HepG2 (cell line): ENCODE data around the gene XXYLT1. TPM values are rescaled to one million over a fixed set of nuclear protein-coding genes. Genes with fewer than 3 reads are reported as not detected.

Experiments
- ARNT2 ChIP-seq: sonication (generic); formaldehyde crosslinking; IDR thresholded peaks from 2 replicates; pipeline ENCODE4 v1.8.0; 2022; ENCODE audit warnings: mild to moderate bottlenecking, low read depth, missing genetic modification reagents, moderate library complexity
- BRCA1 ChIP-seq: sonication (generic); formaldehyde crosslinking; IDR thresholded peaks from 2 replicates; pipeline ENCODE4 v1.4.0; 2020; ENCODE audit warnings: missing genetic modification reagents
- CREB3 ChIP-seq: sonication (generic); formaldehyde crosslinking; IDR thresholded peaks from 2 replicates; pipeline ENCODE4 v1.5.0; 2020; ENCODE audit warnings: missing genetic modification reagents
- FOXO4 ChIP-seq: sonication (generic); formaldehyde crosslinking; conservative IDR thresholded peaks from 2 replicates; pipeline ENCODE4 v1.8.1; 2023; ENCODE audit warnings: missing genetic modification reagents
- GLMP ChIP-seq: sonication (generic); formaldehyde crosslinking; IDR thresholded peaks from 2 replicates; pipeline ENCODE4 v1.9.0; 2021; ENCODE audit warnings: missing genetic modification reagents, mild to moderate bottlenecking, borderline replicate concordance
- HNF1B ChIP-seq: sonication (generic); formaldehyde crosslinking; IDR thresholded peaks from 2 replicates; pipeline ENCODE4 v1.5.1; 2020; ENCODE audit warnings: mild to moderate bottlenecking, moderate library complexity, missing genetic modification reagents
- SAFB2 ChIP-seq: sonication (generic); formaldehyde crosslinking; IDR thresholded peaks from 2 replicates; pipeline ENCODE4 v1.5.1; 2020; ENCODE audit warnings: missing genetic modification reagents, low read depth, mild to moderate bottlenecking, borderline replicate concordance
- SOX5 ChIP-seq: IDR thresholded peaks from 2 replicates; pipeline ENCODE4 v1.6.1; 2016; ENCODE audit warnings: borderline replicate concordance
- TBP ChIP-seq: sonication (generic); formaldehyde crosslinking; IDR thresholded peaks from 2 replicates; pipeline ENCODE4 v1.5.0; 2020; ENCODE audit warnings: missing genetic modification reagents
- YEATS2 ChIP-seq: sonication (generic); formaldehyde crosslinking; IDR thresholded peaks from 2 replicates; pipeline ENCODE4 v1.4.0; 2020; ENCODE audit warnings: missing genetic modification reagents, borderline replicate concordance
- ZBTB33 ChIP-seq: sonication (generic); formaldehyde crosslinking; IDR thresholded peaks from 2 replicates; pipeline ENCODE4 v1.4.0; 2020; ENCODE audit warnings: missing genetic modification reagents
- ZBTB34 ChIP-seq: sonication (generic); formaldehyde crosslinking; IDR thresholded peaks from 2 replicates; pipeline ENCODE4 v1.8.0; 2022; ENCODE audit warnings: mild to moderate bottlenecking, missing genetic modification reagents
- ZBTB38 ChIP-seq: sonication (generic); formaldehyde crosslinking; IDR thresholded peaks from 2 replicates; pipeline ENCODE4 v1.5.1; 2020; ENCODE audit warnings: mild to moderate bottlenecking, missing genetic modification reagents
- ZFP91 ChIP-seq: sonication (generic); formaldehyde crosslinking; IDR thresholded peaks from 2 replicates; pipeline ENCODE4 v1.9.0; 2022; ENCODE audit warnings: missing genetic modification reagents, mild to moderate bottlenecking, borderline replicate concordance
- ZNF12 ChIP-seq: sonication (generic); formaldehyde crosslinking; IDR thresholded peaks from 2 replicates; pipeline ENCODE4 v1.5.0; 2020; ENCODE audit warnings: missing genetic modification reagents
- ZNF766 ChIP-seq: sonication (generic); formaldehyde crosslinking; IDR thresholded peaks from 2 replicates; pipeline ENCODE4 v1.5.0; 2020; ENCODE audit warnings: missing genetic modification reagents, borderline replicate concordance
- polyA plus RNA-seq, 8 experiments: library from polyadenylated mRNA; depleted of rRNA in 3 of 8; stranded (reverse) in 7 of 8; unstranded in 1 of 8; fragments of >200 nt; fragmentation: Illumina TruSeq in 4 of 8; extraction: Trizol in 4 of 8; gene quantifications; 2 replicates each; pipeline versions ENCODE4 v1.2.1 to v1.2.3, GENCODE V29; 2011 to 2016; ENCODE audit warnings: low read depth in 4 of 8, missing spikeins in 1 of 8, mixed read lengths in 1 of 8; ENCODE audit not compliant: insufficient read depth in 1 of 8
- total RNA-seq, 5 experiments: library from RNA; depleted of rRNA; stranded (reverse); fragments of >200 nt; fragmentation: Illumina TruSeq; extraction: Trizol; gene quantifications; 2 replicates each; pipeline ENCODE4 v1.2.3, GENCODE V29; 2016; ENCODE audit warnings: low read depth in 1 of 5

The XXYLT1 gene
- total and polyA plus RNA-seq, 2 of the 13 experiments (the other 11 are each of a cell fraction or from before 2014, with no cell fraction given): 17.7 to 19.0 TPM

- TF ChIP-seq ZBTB33 (CRISPR knock-in tag) (peak; percentile 15; the same call in 1 of the 2 replicates), ZBTB38 (CRISPR knock-in tag) (peak; percentile 97), CREB3 (no peak), ZBTB34 (peak; percentile 57; the same call in 1 of the 2 replicates), TBP (CRISPR knock-in tag) (0 out of 2 replicates have a peak, but pooled peaks have one; percentile 56), GLMP (CRISPR knock-in tag) (no peak), HNF1B (peak; percentile 90), BRCA1 (CRISPR knock-in tag) (peak; percentile 58; the same call in 1 of the 2 replicates), SOX5 (CRISPR knock-in tag) (peak; percentile 90), ARNT2 (CRISPR knock-in tag) (0 out of 2 replicates have a peak, but pooled peaks have one; percentile 53), FOXO4 (CRISPR knock-in tag) (no peak), ZFP91 (peak; percentile 36; the same call in 1 of the 2 replicates), YEATS2 (CRISPR knock-in tag) (peak; percentile 52; the same call in 1 of the 2 replicates), SAFB2 (CRISPR knock-in tag) (no peak), ZNF12 (CRISPR knock-in tag) (no peak), ZNF766 (CRISPR knock-in tag) (0 out of 2 replicates have a peak, but pooled peaks have one; percentile 55)
Measured at GRCh38 chr3:195162033-195162669, 108.8 kb downstream of the XXYLT1 start (continued).
